ENCODE results near the gene PRKAG2. TPM values are rescaled to one million over a fixed set of nuclear protein-coding genes. Genes with fewer than 3 reads are reported as not detected.

The PRKAG2 gene
- total and polyA plus RNA-seq, 2 of the 8 experiments (the other 6 are each of a cell fraction or from before 2014, with no cell fraction given), result 7.5 to 18.1 TPM

GRCh38 chr7:151616443-151617213 is 260.3 kb downstream of the PRKAG2 start (continued):
- TF ChIP-seq CHD7 (IDR thresholded peaks at IDR 0.05; ENCODE audit: insufficient replicate concordance, low read length), result no peak
- no peak for TF ChIP-seq GABPA (IDR thresholded peaks at IDR 0.05; ENCODE audit: borderline replicate concordance, insufficient read depth, low read length)
- no peak for TF ChIP-seq POLR2AphosphoS5 (IDR thresholded peaks at IDR 0.05; ENCODE audit: low read depth, low read length)
- TF ChIP-seq RAD21 (IDR thresholded peaks at IDR 0.05 in 1 of 2, conservative IDR thresholded peaks at IDR 0.05 in 1 of 2; ENCODE audit: low read depth in 2 of 2, low read length in 2 of 2), result no peak
- TF ChIP-seq GTF2F1 (IDR thresholded peaks at IDR 0.05; ENCODE audit: borderline replicate concordance, low read depth, low read length), result no peak
- TF ChIP-seq SIX5 (IDR thresholded peaks at IDR 0.05; ENCODE audit: low read depth, low read length), result no peak
- TF ChIP-seq POU5F1 (IDR thresholded peaks at IDR 0.05; ENCODE audit: low read depth, low read length), result no peak
- TF ChIP-seq CTBP2 (IDR thresholded peaks at IDR 0.05; ENCODE audit: borderline replicate concordance, insufficient read depth, insufficient read length, low read length), result no peak
- no peak for TF ChIP-seq POLR2A (IDR thresholded peaks at IDR 0.05; ENCODE audit: control extremely low read depth in 1 of 2, low read depth in 2 of 2, low read length in 2 of 2)
- no peak for TF ChIP-seq MAX (IDR thresholded peaks at IDR 0.05)

Measured in H1 (cell line).